Endodermal cell (in vitro differentiated cells): ENCODE data around the gene ZNF492. TPM values are rescaled to one million over a fixed set of nuclear protein-coding genes. Genes with fewer than 3 reads are reported as not detected.

Experiments used
- DNase-seq: peaks from one replicate; pipeline ENCODE4 v3.0.0-alpha.2; 2017
- H3K27ac ChIP-seq: 2 replicates; pipeline ENCODE4 v1.5.1; 2013; ENCODE audit warnings: mild to moderate bottlenecking, low read depth, low read length, moderate library complexity
- H3K27me3 ChIP-seq: 2 replicates; pipeline ENCODE4 v1.6.1; 2013; ENCODE audit warnings: mild to moderate bottlenecking, low read length, moderate library complexity; ENCODE audit not compliant: insufficient read depth, control insufficient read depth, poor library complexity, severe bottlenecking
- H3K36me3 ChIP-seq: 2 replicates; pipeline ENCODE4 v1.7.0; 2013; ENCODE audit warnings: mild to moderate bottlenecking, low read length, moderate library complexity; ENCODE audit not compliant: control insufficient read depth, insufficient read depth
- H3K4me1 ChIP-seq: one replicate; pipeline ENCODE4 v1.7.0; 2013; ENCODE audit warnings: low read length; ENCODE audit not compliant: control insufficient read depth, insufficient read depth
- H3K4me3 ChIP-seq: 2 replicates; pipeline ENCODE4 v1.5.1; 2013; ENCODE audit warnings: mild to moderate bottlenecking, low read length, moderate library complexity
- H3K9ac ChIP-seq: 2 replicates; pipeline ENCODE4 v1.6.1; 2013; ENCODE audit warnings: mild to moderate bottlenecking, low read length, moderate library complexity; ENCODE audit not compliant: poor library complexity, severe bottlenecking; ENCODE audit errors: extremely low read depth
- H3K9me3 ChIP-seq: 2 replicates; pipeline ENCODE4 v1.6.1; 2013; ENCODE audit warnings: mild to moderate bottlenecking, low read length, moderate library complexity; ENCODE audit not compliant: control insufficient read depth
- H3K27ac Mint-ChIP-seq: 2 replicates; pipeline ENCODE4 v1.8.0; 2020; ENCODE audit warnings: mixed read lengths
- H3K27me3 Mint-ChIP-seq: 2 replicates; pipeline ENCODE4 v1.8.0; 2021; ENCODE audit warnings: mild to moderate bottlenecking, mixed read lengths; ENCODE audit not compliant: insufficient read depth
- H3K36me3 Mint-ChIP-seq: 2 replicates; pipeline ENCODE4 v1.8.0; 2020; ENCODE audit warnings: low read depth, mixed read lengths
- H3K4me1 Mint-ChIP-seq: 2 replicates; pipeline ENCODE4 v1.8.0; 2020; ENCODE audit warnings: mixed read lengths
- H3K4me3 Mint-ChIP-seq: 2 replicates; pipeline ENCODE4 v1.8.0; 2020; ENCODE audit warnings: mild to moderate bottlenecking, moderate library complexity, mixed read lengths
- H3K9me3 Mint-ChIP-seq: 2 replicates; pipeline ENCODE4 v1.8.0; 2020; ENCODE audit warnings: mild to moderate bottlenecking, mixed read lengths
- WGBS, 2 experiments: methylation state at CpG; one replicate each; pipeline versions ENCODE4 v1.1.5 to v1.1.7; 2013; ENCODE audit warnings: missing lambda C conversion rate in 2 of 2, mixed read lengths in 1 of 2; ENCODE audit not compliant: insufficient coverage in 1 of 2, insufficient read length in 1 of 2; 5-methylcytosine and 5-hydroxymethylcytosine counted together
- total RNA-seq, 2 donors: library from RNA; stranded (reverse); fragmentation: NEBNext Ultra II Directional in 1 of 2; extraction: Animal tissue kit (Norgen Biotek cat#: 25700) in 1 of 2; gene quantifications; 2 replicates in 1 of 2; 3 replicates in 1 of 2; pipeline ENCODE4 v1.2.1, GENCODE V29; 2021
- TF ChIP-seq, protein P1 (sequence below): fragments of 200-600 bp; sonication (generic); conservative IDR thresholded peaks from 2 replicates; pipeline ENCODE4 v1.5.0; 2021; ENCODE audit warnings: antibody characterized with exemption, mild to moderate bottlenecking

The ZNF492 gene
- total RNA-seq, 2 donors from 2014 or later, result not detected

- Mint-ChIP-seq H3K4me1 (no peaks in the 10 kb centered on the region), H3K4me3 (no peak overlapping the region), H3K27ac (no peak overlapping the region), H3K9me3 (peaks cover 87% of the 10 kb centered on the region), H3K36me3 (no peaks in the 10 kb centered on the region), H3K27me3 (no peaks in the 10 kb centered on the region)
- no peak overlapping the region for H3K27ac ChIP-seq
- TF ChIP-seq, protein P1, sequence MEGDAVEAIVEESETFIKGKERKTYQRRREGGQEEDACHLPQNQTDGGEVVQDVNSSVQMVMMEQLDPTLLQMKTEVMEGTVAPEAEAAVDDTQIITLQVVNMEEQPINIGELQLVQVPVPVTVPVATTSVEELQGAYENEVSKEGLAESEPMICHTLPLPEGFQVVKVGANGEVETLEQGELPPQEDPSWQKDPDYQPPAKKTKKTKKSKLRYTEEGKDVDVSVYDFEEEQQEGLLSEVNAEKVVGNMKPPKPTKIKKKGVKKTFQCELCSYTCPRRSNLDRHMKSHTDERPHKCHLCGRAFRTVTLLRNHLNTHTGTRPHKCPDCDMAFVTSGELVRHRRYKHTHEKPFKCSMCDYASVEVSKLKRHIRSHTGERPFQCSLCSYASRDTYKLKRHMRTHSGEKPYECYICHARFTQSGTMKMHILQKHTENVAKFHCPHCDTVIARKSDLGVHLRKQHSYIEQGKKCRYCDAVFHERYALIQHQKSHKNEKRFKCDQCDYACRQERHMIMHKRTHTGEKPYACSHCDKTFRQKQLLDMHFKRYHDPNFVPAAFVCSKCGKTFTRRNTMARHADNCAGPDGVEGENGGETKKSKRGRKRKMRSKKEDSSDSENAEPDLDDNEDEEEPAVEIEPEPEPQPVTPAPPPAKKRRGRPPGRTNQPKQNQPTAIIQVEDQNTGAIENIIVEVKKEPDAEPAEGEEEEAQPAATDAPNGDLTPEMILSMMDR, result no peak
- no peak for DNase-seq
- no peaks in the 10 kb centered on the region for H3K27me3 ChIP-seq
- H3K9me3 ChIP-seq, result peaks cover 28% of the 10 kb centered on the region
- WGBS, 2 experiments, result 100% methylated on average over 1 of the region's 1 CpG; no CpG with 5 or more reads in 1 of the 2 experiments
- no peaks in the 10 kb centered on the region for H3K36me3 ChIP-seq
- no peak overlapping the region for H3K9ac ChIP-seq
- no peak overlapping the region for H3K4me3 ChIP-seq
- H3K4me1 ChIP-seq, result no peaks in the 10 kb centered on the region
Measured at GRCh38 chr19:22620912-22621311, 13.2 kb upstream of the ZNF492 start.

DNA sequence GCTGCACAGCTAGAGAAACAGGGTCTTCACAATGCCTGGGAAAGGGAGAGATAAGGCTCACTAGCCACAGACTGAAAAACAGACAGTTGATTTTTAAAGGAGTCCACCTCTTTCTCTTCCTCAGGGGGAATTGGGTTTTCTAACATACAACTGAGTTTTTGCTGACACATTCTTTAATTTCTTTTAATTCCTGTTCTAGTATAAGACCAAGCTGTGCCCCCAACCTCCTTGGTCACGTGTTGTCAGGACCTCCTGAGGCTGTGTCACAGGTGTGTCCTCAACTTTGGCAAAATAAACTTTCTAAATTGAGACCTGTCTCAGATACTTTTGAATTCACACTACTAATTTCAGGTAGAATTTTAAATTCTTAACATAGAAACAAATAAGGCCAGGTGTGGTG lies 12.1 kb upstream of the ZNF492 start:
- H3K9ac ChIP-seq, result no peak overlapping the region
- no peaks in the 10 kb centered on the region for H3K4me1 Mint-ChIP-seq
- no peak overlapping the region for H3K27ac Mint-ChIP-seq
- no peaks in the 10 kb centered on the region for H3K27me3 Mint-ChIP-seq
- no peak for DNase-seq
- no peak overlapping the region for H3K27ac ChIP-seq
- 20 to 25% methylated on average over 1 of the region's 1 CpG for WGBS, 2 experiments
- H3K36me3 ChIP-seq, result no peaks in the 10 kb centered on the region
- H3K27me3 ChIP-seq, result no peaks in the 10 kb centered on the region
- peaks cover 39% of the 10 kb centered on the region for H3K9me3 ChIP-seq
- TF ChIP-seq, protein P1, result no peak
- H3K36me3 Mint-ChIP-seq, result no peaks in the 10 kb centered on the region
- no peak overlapping the region for H3K4me3 Mint-ChIP-seq
- no peak overlapping the region for H3K4me3 ChIP-seq
- no peaks in the 10 kb centered on the region for H3K4me1 ChIP-seq
- peaks cover 87% of the 10 kb centered on the region for H3K9me3 Mint-ChIP-seq

DNA sequence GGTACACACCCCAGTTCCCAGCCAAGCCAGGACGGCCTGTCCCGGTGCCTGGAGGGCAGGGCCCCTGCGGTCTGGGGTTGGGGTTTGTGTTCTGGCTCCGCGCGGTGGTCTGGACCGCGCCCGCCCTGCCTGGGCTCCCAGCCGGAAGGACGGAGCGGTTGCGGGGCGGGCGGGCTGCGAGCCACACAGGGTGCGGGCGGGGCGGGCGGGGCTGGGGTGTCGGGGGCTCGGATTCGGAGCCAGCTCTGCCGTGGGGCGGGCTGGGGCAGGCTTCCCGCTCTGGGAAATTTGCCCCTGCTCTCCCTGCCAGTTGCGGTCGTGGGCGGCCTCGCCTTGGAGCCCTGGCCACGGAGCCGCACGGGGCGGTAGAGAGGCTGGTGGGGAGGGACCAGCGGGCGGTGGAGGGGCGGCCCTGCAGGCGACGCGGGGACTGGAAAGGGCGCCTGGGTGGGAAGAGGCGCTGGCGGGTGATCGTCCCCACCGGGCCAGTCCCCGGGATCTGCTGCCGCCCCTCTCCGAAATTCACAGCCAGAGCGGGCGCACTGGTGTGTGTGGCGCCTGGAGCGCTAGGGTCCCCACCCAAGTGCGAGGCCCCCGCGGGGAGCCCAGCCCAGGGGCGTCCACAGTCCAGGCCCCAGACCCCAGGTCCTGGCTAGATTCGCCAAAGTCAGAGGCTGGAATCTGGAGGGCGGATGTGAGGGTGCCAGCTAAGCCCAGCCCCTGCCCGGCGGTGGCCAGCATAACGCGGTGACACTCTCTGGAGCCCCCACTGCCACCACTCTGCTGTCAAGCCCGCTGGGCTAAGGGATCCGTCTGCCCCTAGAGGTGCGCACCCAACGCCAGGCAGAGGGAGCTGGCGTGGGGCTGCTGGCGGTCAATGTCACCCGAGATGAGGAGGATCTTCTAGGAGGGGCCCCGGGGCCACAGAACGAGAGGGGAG lies 11.0 kb upstream of the ZNF492 start:
- TF ChIP-seq, protein P1, result no peak
- Mint-ChIP-seq H3K4me1 (no peaks in the 10 kb centered on the region), H3K4me3 (no peak overlapping the region), H3K9me3 (peaks cover 89% of the 10 kb centered on the region), H3K27ac (no peak overlapping the region), H3K36me3 (no peaks in the 10 kb centered on the region), H3K27me3 (no peaks in the 10 kb centered on the region)
- no peaks in the 10 kb centered on the region for H3K27me3 ChIP-seq
- H3K27ac ChIP-seq, result no peak overlapping the region
- WGBS, 2 experiments, result 87 to 91% methylated on average over 32 to 71 of the region's 71 CpGs
- no peaks in the 10 kb centered on the region for H3K4me1 ChIP-seq
- H3K4me3 ChIP-seq, result no peak overlapping the region
- peaks cover 50% of the 10 kb centered on the region for H3K9me3 ChIP-seq
- H3K9ac ChIP-seq, result no peak overlapping the region
- DNase-seq, result no peak
- H3K36me3 ChIP-seq, result no peaks in the 10 kb centered on the region
